ENCODE measurements around the gene STK26. TPM values are rescaled to one million over a fixed set of nuclear protein-coding genes. Genes with fewer than 3 reads are reported as not detected.
"Not testable (repeated sequence)": the region's sequence is repeated elsewhere in the genome, so short reads cannot be mapped to it uniquely, and the experiment has no call there.

STK26 gene
- total RNA-seq, 2 experiments from 2014 or later = 75.4 to 79.9 TPM

- ChIA-PET CTCF (no interaction called here), POLR2A (no interaction called here)
- DNase-seq = no peak
- H3K4me3 Mint-ChIP-seq = no peak overlapping the region
- TF ChIP-seq CTCF (IDR thresholded peaks at IDR 0.05) = no peak
- peaks cover 12% of the 10 kb centered on the region for H3K4me1 Mint-ChIP-seq (ENCODE audit: low read depth)
- no peaks in the 10 kb centered on the region for H3K9me3 Mint-ChIP-seq
- intact Hi-C loops (cut with micrococcal nuclease) = no loop called here
- no peak for ATAC-seq
- no peaks in the 10 kb centered on the region for H3K27me3 Mint-ChIP-seq
- H3K27ac Mint-ChIP-seq = no peak overlapping the region
- H3K36me3 Mint-ChIP-seq (ENCODE audit: low read depth) = no peaks in the 10 kb centered on the region
Measured at GRCh38 chrX:132009350-132009749, 13.8 kb upstream of the STK26 start.

GRCh38 chrX:132010213-132010612, 12.9 kb upstream of the STK26 start:
- ATAC-seq; H3K27ac Mint-ChIP-seq; CTCF ChIA-PET; H3K4me3 Mint-ChIP-seq; DNase-seq; H3K27me3 Mint-ChIP-seq; POLR2A ChIA-PET; H3K36me3 Mint-ChIP-seq (ENCODE audit: low read depth); intact Hi-C loops (cut with micrococcal nuclease); H3K9me3 Mint-ChIP-seq: not testable (repeated sequence)
- H3K4me1 Mint-ChIP-seq (ENCODE audit: low read depth) = peaks cover 10% of the 10 kb centered on the region

- Mint-ChIP-seq H3K4me1 (ENCODE audit: low read depth) (peaks cover 34% of the 10 kb centered on the region), H3K27ac (no peak overlapping the region), H3K9me3 (no peaks in the 10 kb centered on the region), H3K27me3 (no peaks in the 10 kb centered on the region), H3K36me3 (ENCODE audit: low read depth) (peaks cover 3% of the 10 kb centered on the region), H3K4me3 (no peak overlapping the region)
- DNase-seq = no peak
- intact Hi-C loops (cut with micrococcal nuclease) = no loop called here
- ChIA-PET POLR2A (no interaction called here), CTCF (no interaction called here)
- TF ChIP-seq CTCF (IDR thresholded peaks at IDR 0.05) = no peak
- ATAC-seq = no peak
Measured at GRCh38 chrX:132015875-132016274, 7.2 kb upstream of the STK26 start.

GRCh38 chrX:132016628-132017430, 6.3 kb upstream of the STK26 start:
- TF ChIP-seq CTCF (IDR thresholded peaks at IDR 0.05) = no peak
- H3K27ac Mint-ChIP-seq = peak overlapping the region; percentile 91
- no peak for ATAC-seq
- peaks cover 3% of the 10 kb centered on the region for H3K36me3 Mint-ChIP-seq (ENCODE audit: low read depth)
- H3K4me1 Mint-ChIP-seq (ENCODE audit: low read depth) = peaks cover 43% of the 10 kb centered on the region
- CTCF ChIA-PET = interaction anchor here (1.0 kb wide), 1 partner anchor 16 kb away, joined by 3 read pairs; no protein-coding TSS in a partner anchor
- intact Hi-C loops (cut with micrococcal nuclease) = no loop called here
- POLR2A ChIA-PET = interaction anchor here (1.0 to 1.4 kb wide), 2 partner anchors 10 to 30 kb away, joined by 3 to 4 read pairs; no protein-coding TSS in a partner anchor
- no peaks in the 10 kb centered on the region for H3K9me3 Mint-ChIP-seq
- no peak for DNase-seq
- H3K4me3 Mint-ChIP-seq = no peak overlapping the region
- H3K27me3 Mint-ChIP-seq = no peaks in the 10 kb centered on the region

- Mint-ChIP-seq H3K4me1 (ENCODE audit: low read depth) (peaks cover 43% of the 10 kb centered on the region), H3K36me3 (ENCODE audit: low read depth) (peaks cover 3% of the 10 kb centered on the region), H3K9me3 (no peaks in the 10 kb centered on the region), H3K4me3 (no peak overlapping the region), H3K27me3 (no peaks in the 10 kb centered on the region), H3K27ac (peak overlapping the region; percentile 91)
- ATAC-seq = peak; percentile 55
- POLR2A ChIA-PET = interaction anchor here (1.4 kb wide), 1 partner anchor 11 kb away, joined by 4 read pairs; no protein-coding TSS in a partner anchor
- CTCF ChIA-PET = no interaction called here
- intact Hi-C loops (cut with micrococcal nuclease) = no loop called here
- TF ChIP-seq CTCF (IDR thresholded peaks at IDR 0.05) = no peak
- no peak for DNase-seq
Measured at GRCh38 chrX:132017431-132018185, 5.5 kb upstream of the STK26 start.

Data from activated CD8-positive, alpha-beta T cell treated with anti-CD3 and anti-CD28 coated beads for 36 hours (primary cell).